Loucy (cell line): Measurements from ENCODE around the gene UNC50.

Source experiments
- H2AFZ ChIP-seq: fragments of 200-600 bp; sonication (generic); 2 replicates; pipeline ENCODE4 v1.6.0; 2016; ENCODE audit warnings: antibody characterized with exemption, mild to moderate bottlenecking, low read length, moderate library complexity
- H3F3A ChIP-seq: fragments of 200-600 bp; 2 replicates; pipeline ENCODE4 v1.6.0; 2016; ENCODE audit warnings: antibody characterized with exemption, low read depth, mild to moderate bottlenecking
- H3K27me3 ChIP-seq: fragments of 200-600 bp; sonication (generic); 2 replicates; pipeline ENCODE4 v1.6.1; 2014; ENCODE audit warnings: low read length, mild to moderate bottlenecking; ENCODE audit not compliant: insufficient read depth, poor library complexity, severe bottlenecking
- H3K36me3 ChIP-seq: fragments of 200-600 bp; sonication (generic); 2 replicates; pipeline ENCODE4 v1.6.1; 2016; ENCODE audit warnings: low read length; ENCODE audit not compliant: insufficient read depth
- H3K4me1 ChIP-seq: fragments of 200-600 bp; sonication (generic); 2 replicates; pipeline ENCODE4 v1.5.1; 2014; ENCODE audit warnings: low read length, mild to moderate bottlenecking; ENCODE audit not compliant: insufficient read depth, poor library complexity, severe bottlenecking
- H3K4me2 ChIP-seq: fragments of 200-600 bp; sonication (generic); 2 replicates; pipeline ENCODE4 v1.6.0; 2014; ENCODE audit warnings: antibody characterized with exemption, low read length, low read depth, mild to moderate bottlenecking; ENCODE audit not compliant: poor library complexity, severe bottlenecking
- H3K4me3 ChIP-seq: fragments of 200-600 bp; sonication (generic); 2 replicates; pipeline ENCODE4 v1.5.1; 2014; ENCODE audit warnings: low read length, mild to moderate bottlenecking, mixed read lengths; ENCODE audit not compliant: poor library complexity, severe bottlenecking
- H3K79me2 ChIP-seq: fragments of 200-600 bp; sonication (generic); 2 replicates; pipeline ENCODE4 v1.6.1; 2014; ENCODE audit warnings: low read length; ENCODE audit not compliant: insufficient read depth
- H3K9ac ChIP-seq: fragments of 200-600 bp; sonication (generic); 2 replicates; pipeline ENCODE4 v1.6.0; 2014; ENCODE audit warnings: mild to moderate bottlenecking, low read depth, low read length, moderate library complexity; ENCODE audit not compliant: poor library complexity, severe bottlenecking
- H3K9me2 ChIP-seq: fragments of 200-600 bp; sonication (generic); replicated peaks from 2 replicates; pipeline ENCODE4 v1.6.1; 2016; ENCODE audit warnings: low read depth, low read length, mixed read lengths
- H3K9me3 ChIP-seq: fragments of 200-600 bp; sonication (generic); 2 replicates; pipeline ENCODE4 v1.6.1; 2014; ENCODE audit warnings: mild to moderate bottlenecking, antibody characterized with exemption, low read length, low read depth; ENCODE audit not compliant: insufficient read depth
- H4K20me1 ChIP-seq: fragments of 200-600 bp; sonication (generic); 2 replicates; pipeline ENCODE4 v1.6.0; 2014; ENCODE audit warnings: antibody characterized with exemption, low read length, mild to moderate bottlenecking; ENCODE audit not compliant: insufficient read depth, poor library complexity, severe bottlenecking
- EZH2phosphoT487 ChIP-seq: fragments of 200-600 bp; IDR thresholded peaks from 2 replicates; pipeline ENCODE4 v1.6.1; 2018; ENCODE audit warnings: antibody characterized with exemption, mild to moderate bottlenecking, moderate library complexity, borderline replicate concordance
- TF ChIP-seq, protein P1 (sequence below): fragments of 200-600 bp; sonication (generic); conservative IDR thresholded peaks from 2 replicates; pipeline ENCODE4 v1.5.1; 2014; ENCODE audit warnings: mild to moderate bottlenecking, antibody characterized with exemption, low read length

The UNC50 gene

DNA sequence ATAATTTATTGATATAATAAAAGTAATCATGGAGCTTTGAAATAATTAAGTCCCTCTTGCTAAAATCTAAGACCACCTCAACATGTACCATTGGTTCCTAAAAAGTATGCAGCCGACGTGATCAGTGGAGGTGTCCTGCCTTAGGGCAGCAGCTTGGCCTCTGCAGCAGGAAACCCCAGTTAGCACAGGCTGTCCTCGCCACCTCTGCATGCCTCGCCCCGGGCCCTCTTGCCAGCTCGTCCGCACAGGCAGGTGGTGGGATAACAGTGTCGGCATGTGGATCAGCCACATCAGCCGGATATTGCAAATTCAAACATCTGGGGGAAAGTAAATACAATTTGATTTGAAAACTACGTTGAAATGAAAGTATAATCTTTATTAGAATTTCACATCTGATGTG, 23.0 kb upstream of the UNC50 start:
- Histone ChIP-seq H3K9me2 (no peaks in the 10 kb centered on the region), H3K9me3 (no peaks in the 10 kb centered on the region), H3F3A (no peaks in the 10 kb centered on the region), H3K36me3 (peaks cover 31% of the 10 kb centered on the region; the same call in 1 of the 2 replicates), H3K4me1 (peaks cover 18% of the 10 kb centered on the region), H4K20me1 (no peaks in the 10 kb centered on the region), H3K9ac (no peak overlapping the region), H3K4me2 (no peak overlapping the region), H3K4me3 (no peak overlapping the region), H2AFZ (no peak overlapping the region), H3K79me2 (no peaks in the 10 kb centered on the region), H3K27me3 (no peaks in the 10 kb centered on the region)
- TF ChIP-seq EZH2phosphoT487: no peak
- TF ChIP-seq, protein P1, sequence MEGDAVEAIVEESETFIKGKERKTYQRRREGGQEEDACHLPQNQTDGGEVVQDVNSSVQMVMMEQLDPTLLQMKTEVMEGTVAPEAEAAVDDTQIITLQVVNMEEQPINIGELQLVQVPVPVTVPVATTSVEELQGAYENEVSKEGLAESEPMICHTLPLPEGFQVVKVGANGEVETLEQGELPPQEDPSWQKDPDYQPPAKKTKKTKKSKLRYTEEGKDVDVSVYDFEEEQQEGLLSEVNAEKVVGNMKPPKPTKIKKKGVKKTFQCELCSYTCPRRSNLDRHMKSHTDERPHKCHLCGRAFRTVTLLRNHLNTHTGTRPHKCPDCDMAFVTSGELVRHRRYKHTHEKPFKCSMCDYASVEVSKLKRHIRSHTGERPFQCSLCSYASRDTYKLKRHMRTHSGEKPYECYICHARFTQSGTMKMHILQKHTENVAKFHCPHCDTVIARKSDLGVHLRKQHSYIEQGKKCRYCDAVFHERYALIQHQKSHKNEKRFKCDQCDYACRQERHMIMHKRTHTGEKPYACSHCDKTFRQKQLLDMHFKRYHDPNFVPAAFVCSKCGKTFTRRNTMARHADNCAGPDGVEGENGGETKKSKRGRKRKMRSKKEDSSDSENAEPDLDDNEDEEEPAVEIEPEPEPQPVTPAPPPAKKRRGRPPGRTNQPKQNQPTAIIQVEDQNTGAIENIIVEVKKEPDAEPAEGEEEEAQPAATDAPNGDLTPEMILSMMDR: no peak

DNA sequence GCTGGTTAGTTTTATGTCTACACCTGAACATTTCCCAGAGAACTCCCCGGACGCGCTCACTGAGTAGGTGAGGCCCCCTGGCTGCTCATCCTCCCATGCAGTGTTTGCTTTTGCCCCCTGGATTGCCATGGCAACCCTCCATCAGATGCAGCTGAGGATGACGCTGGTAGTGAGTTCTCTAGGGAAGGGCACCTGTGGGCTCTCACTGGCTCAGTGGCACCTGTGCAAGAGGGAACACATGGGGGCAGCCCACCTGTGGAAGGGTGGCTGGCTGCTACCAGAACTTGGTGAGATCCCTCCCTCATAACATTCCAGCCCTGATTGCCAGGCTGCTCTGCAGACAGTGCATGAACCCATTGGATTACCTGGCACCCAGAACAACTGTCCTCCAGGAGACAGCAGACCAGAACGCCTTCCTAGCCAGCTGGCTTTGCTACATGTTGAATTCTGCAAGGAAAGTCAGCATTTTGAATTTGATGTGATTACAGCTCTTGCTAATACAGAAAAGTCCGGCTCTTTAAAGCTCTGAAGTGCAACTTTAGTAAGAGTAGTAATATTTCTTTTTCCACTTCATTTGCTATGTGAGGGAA, 21.7 kb upstream of the UNC50 start:
- Histone ChIP-seq H3K27me3 (no peaks in the 10 kb centered on the region), H3K4me3 (no peak overlapping the region), H3F3A (no peaks in the 10 kb centered on the region), H3K9ac (no peak overlapping the region), H3K36me3 (peaks cover 40% of the 10 kb centered on the region; the same call in 1 of the 2 replicates), H4K20me1 (no peaks in the 10 kb centered on the region), H2AFZ (no peak overlapping the region), H3K4me1 (peaks cover 24% of the 10 kb centered on the region), H3K9me3 (no peaks in the 10 kb centered on the region), H3K9me2 (no peaks in the 10 kb centered on the region), H3K79me2 (no peaks in the 10 kb centered on the region), H3K4me2 (no peak overlapping the region)
- TF ChIP-seq, protein P1: no peak
- TF ChIP-seq EZH2phosphoT487: no peak

DNA sequence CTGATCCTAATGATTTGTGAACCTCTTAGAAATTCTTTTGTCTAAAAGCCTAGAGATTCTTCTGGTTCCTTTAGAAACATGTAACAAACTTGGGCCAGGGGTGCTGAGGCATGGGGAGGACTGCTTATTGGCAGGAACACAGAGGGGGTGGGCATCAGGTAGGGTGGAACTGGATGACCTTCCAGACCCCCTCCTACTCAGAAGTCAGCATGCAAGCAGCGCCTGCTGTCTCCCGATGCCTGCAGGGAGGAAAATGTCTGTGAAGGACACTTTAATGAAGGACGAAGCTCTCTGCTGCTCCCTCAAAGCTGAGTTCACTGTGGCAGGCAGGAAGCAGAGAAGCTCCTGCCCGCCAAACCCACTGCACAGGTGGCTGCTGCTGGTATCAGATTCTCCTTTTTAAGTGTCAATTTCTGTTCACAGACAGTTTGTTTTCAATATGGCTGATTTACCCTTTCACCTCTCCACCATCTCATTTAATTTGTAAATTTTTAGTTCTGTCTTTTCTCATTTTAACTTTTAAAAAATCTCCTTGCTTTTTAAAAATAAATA, 19.4 kb upstream of the UNC50 start:
- Histone ChIP-seq H3K79me2 (no peaks in the 10 kb centered on the region), H3K9me3 (peaks cover under 1% of the 10 kb centered on the region; the same call in 1 of the 2 replicates), H3F3A (no peaks in the 10 kb centered on the region), H3K27me3 (no peaks in the 10 kb centered on the region), H4K20me1 (no peaks in the 10 kb centered on the region), H3K36me3 (peaks cover 30% of the 10 kb centered on the region), H2AFZ (no peak overlapping the region), H3K4me3 (no peak overlapping the region), H3K4me1 (peaks cover 28% of the 10 kb centered on the region), H3K9ac (no peak overlapping the region), H3K4me2 (peak overlapping the region; percentile 46), H3K9me2 (no peaks in the 10 kb centered on the region)
- TF ChIP-seq EZH2phosphoT487: no peak
- TF ChIP-seq, protein P1: no peak
